Hematopoietic multipotent progenitor cell treated with erythropoietin and hydrocortisone succinate and interleukin-3 and kit ligand, for 15 days (in vitro differentiated cells): ENCODE measurements around the gene CARD11.

Experiments used
- DNase-seq: peaks from one replicate; pipeline ENCODE4 v3.0.0-alpha.2; 2015; ENCODE audit warnings: low spot score

The CARD11 gene

GRCh38 chr7:2982401-2982800 is 61.3 kb downstream of the CARD11 start:
- no peak for DNase-seq

- no peak for DNase-seq
These were observed 62.6 kb downstream of the CARD11 start for GRCh38 chr7:2981103-2981480.

- DNase-seq, result no peak
These were observed 63.1 kb downstream of the CARD11 start for GRCh38 chr7:2980401-2981102.

GRCh38 chr7:2979951-2980350 is 63.7 kb downstream of the CARD11 start:
- DNase-seq, result no peak

- DNase-seq, result no peak
These were observed 64.5 kb downstream of the CARD11 start for GRCh38 chr7:2979201-2979631.

GRCh38 chr7:2978408-2978807 is 65.3 kb downstream of the CARD11 start:
- no peak for DNase-seq

- DNase-seq, result no peak
These were observed 67.8 kb downstream of the CARD11 start for GRCh38 chr7:2975821-2976371.

GRCh38 chr7:2974093-2974819 is 69.4 kb downstream of the CARD11 start:
- DNase-seq, result no peak

- DNase-seq, result no peak
These were observed 70.9 kb downstream of the CARD11 start for GRCh38 chr7:2972835-2973161.

GRCh38 chr7:2971914-2972834 is 71.5 kb downstream of the CARD11 start:
- DNase-seq, result no peak

- DNase-seq, result no peak
These were observed 72.8 kb downstream of the CARD11 start for GRCh38 chr7:2970861-2971260.

GRCh38 chr7:2970307-2970664 is 73.4 kb downstream of the CARD11 start:
- no peak for DNase-seq

- no peak for DNase-seq
These were observed 74.0 kb downstream of the CARD11 start for GRCh38 chr7:2969398-2970306.

- DNase-seq, result no peak
These were observed 74.9 kb downstream of the CARD11 start for GRCh38 chr7:2968616-2969397.

GRCh38 chr7:2968176-2968575 is 75.5 kb downstream of the CARD11 start:
- DNase-seq, result no peak

GRCh38 chr7:2967705-2968104 is 76.0 kb downstream of the CARD11 start:
- no peak for DNase-seq

GRCh38 chr7:2967253-2967652 is 76.4 kb downstream of the CARD11 start:
- no peak for DNase-seq

- no peak for DNase-seq
These were observed 77.1 kb downstream of the CARD11 start for GRCh38 chr7:2966466-2967078.

GRCh38 chr7:2965745-2966270 is 77.9 kb downstream of the CARD11 start:
- DNase-seq, result no peak

- no peak for DNase-seq
These were observed 78.4 kb downstream of the CARD11 start for GRCh38 chr7:2965301-2965700.
